SK-N-SH treated with all-trans-retinoic acid at 6 μM for 48 hours (cell line): ENCODE results near the gene SLAIN1.

ENCODE experiments used
- ATAC-seq: fragments of 200-7000 bp; cut with Tn5 transposase; 3 replicates; pipeline ENCODE4 v1.9.1; 2020; ENCODE audit warnings: mild to moderate bottlenecking, moderate library complexity
- ARNTL ChIP-seq: fragments of 450-650 bp; formaldehyde crosslinking; IDR thresholded peaks from 2 replicates; pipeline ENCODE4 v1.5.0; 2020; ENCODE audit warnings: low read depth, mild to moderate bottlenecking, moderate library complexity, borderline replicate concordance
- BACH2 ChIP-seq: fragments of 250-450 bp; sonication (Bioruptor Pico); IDR thresholded peaks from 2 replicates; pipeline ENCODE4 v1.9.0; 2021; ENCODE audit warnings: mild to moderate bottlenecking, borderline replicate concordance
- CSDC2 ChIP-seq: fragments of 250-450 bp; sonication (Bioruptor Pico); IDR thresholded peaks from 2 replicates; pipeline ENCODE4 v1.5.0; 2020; ENCODE audit warnings: mild to moderate bottlenecking, moderate library complexity
- ESRRG ChIP-seq: fragments of 250-450 bp; sonication (Bioruptor Pico); IDR thresholded peaks from 2 replicates; pipeline ENCODE4 v1.6.1; 2021; ENCODE audit warnings: mild to moderate bottlenecking
- GLIS3 ChIP-seq: fragments of 250-450 bp; sonication (Bioruptor Pico); IDR thresholded peaks from 2 replicates; pipeline ENCODE4 v1.5.0; 2020; ENCODE audit warnings: mild to moderate bottlenecking, moderate library complexity
- ISL1 ChIP-seq: fragments of 250-450 bp; sonication (Bioruptor Pico); IDR thresholded peaks from 2 replicates; pipeline ENCODE4 v2.1.2; 2022; ENCODE audit warnings: mild to moderate bottlenecking, moderate library complexity
- OSR1 ChIP-seq: fragments of 250-450 bp; sonication (Bioruptor Pico); IDR thresholded peaks from 2 replicates; pipeline ENCODE4 v1.8.0; 2022; ENCODE audit warnings: moderate library complexity, mild to moderate bottlenecking, inconsistent platforms
- PPARA ChIP-seq: fragments of 250-450 bp; sonication (Bioruptor Pico); IDR thresholded peaks from 2 replicates; pipeline ENCODE4 v1.5.0; 2020; ENCODE audit warnings: mild to moderate bottlenecking, borderline replicate concordance
- RARB ChIP-seq: fragments of 250-450 bp; sonication (Bioruptor Pico); IDR thresholded peaks from 2 replicates; pipeline ENCODE4 v1.8.0; 2021; ENCODE audit warnings: mild to moderate bottlenecking, moderate library complexity
- SNAI2 ChIP-seq: fragments of 250-450 bp; sonication (Bioruptor Pico); IDR thresholded peaks from 2 replicates; pipeline ENCODE4 v1.5.0; 2020; ENCODE audit warnings: mild to moderate bottlenecking, moderate library complexity
- TCF4 ChIP-seq: fragments of 250-450 bp; sonication (Bioruptor Pico); IDR thresholded peaks from 2 replicates; pipeline ENCODE4 v1.8.0; 2021; ENCODE audit warnings: mild to moderate bottlenecking, moderate library complexity, borderline replicate concordance
- TOX ChIP-seq: fragments of 250-450 bp; sonication (Bioruptor Pico); IDR thresholded peaks from 2 replicates; pipeline ENCODE4 v1.8.0; 2021; ENCODE audit warnings: mild to moderate bottlenecking, moderate library complexity, borderline replicate concordance
- ZC3H10 ChIP-seq: fragments of 250-450 bp; sonication (Bioruptor Pico); IDR thresholded peaks from 2 replicates; pipeline ENCODE4 v1.5.1; 2021; ENCODE audit warnings: mild to moderate bottlenecking, moderate library complexity
- ZFP3 ChIP-seq: fragments of 250-450 bp; sonication (Bioruptor Pico); IDR thresholded peaks from 2 replicates; pipeline ENCODE4 v1.5.0; 2020; ENCODE audit warnings: mild to moderate bottlenecking, moderate library complexity
- ZFP30 ChIP-seq: fragments of 450-650 bp; formaldehyde crosslinking; IDR thresholded peaks from 2 replicates; pipeline ENCODE4 v1.5.0; 2022; ENCODE audit warnings: mild to moderate bottlenecking, moderate library complexity
- ZNF565 ChIP-seq: fragments of 450-650 bp; formaldehyde crosslinking; conservative IDR thresholded peaks from 2 replicates; pipeline ENCODE4 v1.5.0; 2020; ENCODE audit warnings: low read depth, mild to moderate bottlenecking, moderate library complexity
- ZNF70 ChIP-seq: fragments of 450-650 bp; formaldehyde crosslinking; IDR thresholded peaks from 2 replicates; pipeline ENCODE4 v1.5.0; 2020; ENCODE audit warnings: mild to moderate bottlenecking, moderate library complexity
- ZNF8 ChIP-seq: fragments of 450-650 bp; formaldehyde crosslinking; IDR thresholded peaks from 2 replicates; pipeline ENCODE4 v1.5.0; 2020; ENCODE audit warnings: mild to moderate bottlenecking, moderate library complexity
- TF ChIP-seq, protein P1 (sequence below): fragments of 250-450 bp; sonication (Bioruptor Pico); IDR thresholded peaks from 2 replicates; pipeline ENCODE4 v1.5.0; 2020; ENCODE audit warnings: mild to moderate bottlenecking, moderate library complexity
- TF ChIP-seq, protein P2 (sequence below): fragments of 250-450 bp; sonication (Bioruptor Pico); IDR thresholded peaks from 2 replicates; pipeline ENCODE4 v1.8.0; 2021; ENCODE audit warnings: low read depth, mild to moderate bottlenecking, moderate library complexity, borderline replicate concordance
- TF ChIP-seq, protein P3 (sequence below): fragments of 250-450 bp; sonication (Bioruptor Pico); IDR thresholded peaks from 2 replicates; pipeline ENCODE4 v1.8.0; 2020; ENCODE audit warnings: mild to moderate bottlenecking, moderate library complexity, borderline replicate concordance
- TF ChIP-seq, protein P4 (sequence below): fragments of 250-450 bp; sonication (Bioruptor Pico); IDR thresholded peaks from 2 replicates; pipeline ENCODE4 v1.5.1; 2020; ENCODE audit warnings: low read depth, mild to moderate bottlenecking, moderate library complexity
- TF ChIP-seq, protein P5 (sequence below): fragments of 250-450 bp; sonication (Bioruptor Pico); IDR thresholded peaks from 2 replicates; pipeline ENCODE4 v1.5.1; 2021; ENCODE audit warnings: mild to moderate bottlenecking, moderate library complexity

Gene SLAIN1

DNA sequence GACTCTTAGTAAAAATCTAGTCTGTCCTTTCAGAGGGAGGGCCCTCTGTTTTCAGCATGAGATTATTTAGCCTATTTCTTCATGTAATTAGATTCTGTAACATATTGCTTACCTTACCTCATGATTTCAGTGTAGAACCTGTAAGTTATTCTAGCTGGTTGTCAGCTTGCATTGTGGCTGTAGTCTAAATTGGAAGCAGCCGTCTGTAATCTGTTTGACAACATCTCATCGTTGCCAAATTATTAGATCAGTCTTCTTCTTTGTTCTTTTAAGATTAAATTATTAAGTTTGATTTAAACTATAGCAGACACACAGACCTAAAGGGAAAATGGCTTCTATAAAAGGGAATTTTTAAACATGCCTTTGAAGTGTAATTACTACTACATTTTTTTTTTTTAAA is 34.8 kb downstream of the SLAIN1 start:
- ATAC-seq = no peak
- no peak for TF ChIP-seq GLIS3
- TF ChIP-seq, protein P1, sequence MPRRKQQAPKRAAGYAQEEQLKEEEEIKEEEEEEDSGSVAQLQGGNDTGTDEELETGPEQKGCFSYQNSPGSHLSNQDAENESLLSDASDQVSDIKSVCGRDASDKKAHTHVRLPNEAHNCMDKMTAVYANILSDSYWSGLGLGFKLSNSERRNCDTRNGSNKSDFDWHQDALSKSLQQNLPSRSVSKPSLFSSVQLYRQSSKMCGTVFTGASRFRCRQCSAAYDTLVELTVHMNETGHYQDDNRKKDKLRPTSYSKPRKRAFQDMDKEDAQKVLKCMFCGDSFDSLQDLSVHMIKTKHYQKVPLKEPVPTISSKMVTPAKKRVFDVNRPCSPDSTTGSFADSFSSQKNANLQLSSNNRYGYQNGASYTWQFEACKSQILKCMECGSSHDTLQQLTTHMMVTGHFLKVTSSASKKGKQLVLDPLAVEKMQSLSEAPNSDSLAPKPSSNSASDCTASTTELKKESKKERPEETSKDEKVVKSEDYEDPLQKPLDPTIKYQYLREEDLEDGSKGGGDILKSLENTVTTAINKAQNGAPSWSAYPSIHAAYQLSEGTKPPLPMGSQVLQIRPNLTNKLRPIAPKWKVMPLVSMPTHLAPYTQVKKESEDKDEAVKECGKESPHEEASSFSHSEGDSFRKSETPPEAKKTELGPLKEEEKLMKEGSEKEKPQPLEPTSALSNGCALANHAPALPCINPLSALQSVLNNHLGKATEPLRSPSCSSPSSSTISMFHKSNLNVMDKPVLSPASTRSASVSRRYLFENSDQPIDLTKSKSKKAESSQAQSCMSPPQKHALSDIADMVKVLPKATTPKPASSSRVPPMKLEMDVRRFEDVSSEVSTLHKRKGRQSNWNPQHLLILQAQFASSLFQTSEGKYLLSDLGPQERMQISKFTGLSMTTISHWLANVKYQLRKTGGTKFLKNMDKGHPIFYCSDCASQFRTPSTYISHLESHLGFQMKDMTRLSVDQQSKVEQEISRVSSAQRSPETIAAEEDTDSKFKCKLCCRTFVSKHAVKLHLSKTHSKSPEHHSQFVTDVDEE (CRISPR knock-in tag) = peak; percentile 17; the same call in 1 of the 2 replicates
- TF ChIP-seq ISL1 (CRISPR knock-in tag) = 0 out of 2 replicates have a peak, but pooled peaks have one; percentile 19
- 0 out of 2 replicates have a peak, but pooled peaks have one; percentile 21 for TF ChIP-seq ZNF8
- peak; percentile 79 for TF ChIP-seq TCF4 (CRISPR knock-in tag)

DNA sequence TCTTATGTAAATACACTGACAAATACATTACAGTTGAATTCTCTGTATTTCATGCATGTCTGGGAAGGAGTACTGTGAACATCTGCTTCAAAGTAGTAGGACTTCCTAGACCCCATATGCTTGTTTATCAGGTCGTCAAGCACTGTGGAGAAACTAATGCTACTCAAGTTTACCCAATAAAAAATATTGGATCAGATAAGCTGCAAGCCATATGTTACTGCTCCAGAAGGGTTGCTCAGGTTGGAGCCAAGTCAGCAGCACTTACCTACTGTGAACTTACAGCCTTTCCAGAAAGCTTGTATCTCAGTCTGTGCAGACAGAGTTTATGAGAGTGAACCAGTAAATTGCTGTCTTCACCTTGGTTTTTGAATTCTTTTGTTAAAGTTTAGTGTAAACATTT is 36.2 kb downstream of the SLAIN1 start:
- ATAC-seq = no peak
- no peak for TF ChIP-seq ESRRG (CRISPR knock-in tag)
- TF ChIP-seq BACH2 (CRISPR knock-in tag) = no peak

DNA sequence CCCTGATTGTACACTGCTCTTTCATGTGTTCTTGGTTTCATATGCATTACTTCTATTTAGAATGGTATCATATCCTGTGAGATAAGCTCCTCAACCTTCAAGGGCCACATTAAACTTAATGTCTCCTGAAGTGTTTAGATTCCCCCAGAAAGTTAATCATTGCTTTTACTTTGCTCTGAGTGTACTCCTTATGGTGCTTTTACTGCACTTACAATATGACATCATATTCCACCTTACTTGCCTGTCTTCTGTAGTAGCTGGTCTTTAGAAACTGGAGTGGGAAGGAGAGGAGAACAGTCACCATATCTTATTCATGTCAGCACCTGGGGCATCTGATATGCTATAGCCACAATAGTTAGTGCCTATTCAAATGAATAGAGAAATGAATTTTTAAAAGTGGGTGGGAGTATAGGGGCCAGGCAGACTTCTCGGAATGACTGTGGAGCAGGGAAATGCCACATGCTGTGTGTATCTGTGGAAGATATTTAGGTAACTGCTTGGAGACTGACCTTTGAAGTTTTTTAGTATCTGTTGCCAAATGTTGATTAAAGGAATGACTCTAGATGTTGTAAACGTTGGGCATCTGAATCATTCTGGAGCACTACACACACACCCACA is 40.2 kb downstream of the SLAIN1 start:
- no peak for ATAC-seq
- TF ChIP-seq ZNF70 (CRISPR knock-in tag) (no peak), SNAI2 (CRISPR knock-in tag) (no peak), ZFP3 (CRISPR knock-in tag) (no peak), RARB (CRISPR knock-in tag) (no peak), CSDC2 (CRISPR knock-in tag) (no peak), PPARA (CRISPR knock-in tag) (no peak), TCF4 (CRISPR knock-in tag) (no peak), ARNTL (no peak), OSR1 (CRISPR knock-in tag) (no peak), TOX (CRISPR knock-in tag) (no peak), ZNF565 (no peak), ZNF8 (no peak)
- TF ChIP-seq, protein P2, sequence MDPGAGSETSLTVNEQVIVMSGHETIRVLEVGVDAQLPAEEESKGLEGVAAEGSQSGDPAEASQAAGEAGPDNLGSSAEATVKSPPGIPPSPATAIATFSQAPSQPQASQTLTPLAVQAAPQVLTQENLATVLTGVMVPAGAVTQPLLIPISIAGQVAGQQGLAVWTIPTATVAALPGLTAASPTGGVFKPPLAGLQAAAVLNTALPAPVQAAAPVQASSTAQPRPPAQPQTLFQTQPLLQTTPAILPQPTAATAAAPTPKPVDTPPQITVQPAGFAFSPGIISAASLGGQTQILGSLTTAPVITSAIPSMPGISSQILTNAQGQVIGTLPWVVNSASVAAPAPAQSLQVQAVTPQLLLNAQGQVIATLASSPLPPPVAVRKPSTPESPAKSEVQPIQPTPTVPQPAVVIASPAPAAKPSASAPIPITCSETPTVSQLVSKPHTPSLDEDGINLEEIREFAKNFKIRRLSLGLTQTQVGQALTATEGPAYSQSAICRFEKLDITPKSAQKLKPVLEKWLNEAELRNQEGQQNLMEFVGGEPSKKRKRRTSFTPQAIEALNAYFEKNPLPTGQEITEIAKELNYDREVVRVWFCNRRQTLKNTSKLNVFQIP = no peak
- TF ChIP-seq, protein P3, sequence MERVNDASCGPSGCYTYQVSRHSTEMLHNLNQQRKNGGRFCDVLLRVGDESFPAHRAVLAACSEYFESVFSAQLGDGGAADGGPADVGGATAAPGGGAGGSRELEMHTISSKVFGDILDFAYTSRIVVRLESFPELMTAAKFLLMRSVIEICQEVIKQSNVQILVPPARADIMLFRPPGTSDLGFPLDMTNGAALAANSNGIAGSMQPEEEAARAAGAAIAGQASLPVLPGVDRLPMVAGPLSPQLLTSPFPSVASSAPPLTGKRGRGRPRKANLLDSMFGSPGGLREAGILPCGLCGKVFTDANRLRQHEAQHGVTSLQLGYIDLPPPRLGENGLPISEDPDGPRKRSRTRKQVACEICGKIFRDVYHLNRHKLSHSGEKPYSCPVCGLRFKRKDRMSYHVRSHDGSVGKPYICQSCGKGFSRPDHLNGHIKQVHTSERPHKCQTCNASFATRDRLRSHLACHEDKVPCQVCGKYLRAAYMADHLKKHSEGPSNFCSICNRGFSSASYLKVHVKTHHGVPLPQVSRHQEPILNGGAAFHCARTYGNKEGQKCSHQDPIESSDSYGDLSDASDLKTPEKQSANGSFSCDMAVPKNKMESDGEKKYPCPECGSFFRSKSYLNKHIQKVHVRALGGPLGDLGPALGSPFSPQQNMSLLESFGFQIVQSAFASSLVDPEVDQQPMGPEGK (CRISPR knock-in tag) = no peak
- TF ChIP-seq, protein P4, sequence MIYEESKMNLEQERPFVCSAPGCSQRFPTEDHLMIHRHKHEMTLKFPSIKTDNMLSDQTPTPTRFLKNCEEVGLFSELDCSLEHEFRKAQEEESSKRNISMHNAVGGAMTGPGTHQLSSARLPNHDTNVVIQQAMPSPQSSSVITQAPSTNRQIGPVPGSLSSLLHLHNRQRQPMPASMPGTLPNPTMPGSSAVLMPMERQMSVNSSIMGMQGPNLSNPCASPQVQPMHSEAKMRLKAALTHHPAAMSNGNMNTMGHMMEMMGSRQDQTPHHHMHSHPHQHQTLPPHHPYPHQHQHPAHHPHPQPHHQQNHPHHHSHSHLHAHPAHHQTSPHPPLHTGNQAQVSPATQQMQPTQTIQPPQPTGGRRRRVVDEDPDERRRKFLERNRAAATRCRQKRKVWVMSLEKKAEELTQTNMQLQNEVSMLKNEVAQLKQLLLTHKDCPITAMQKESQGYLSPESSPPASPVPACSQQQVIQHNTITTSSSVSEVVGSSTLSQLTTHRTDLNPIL (CRISPR knock-in tag) = no peak

DNA sequence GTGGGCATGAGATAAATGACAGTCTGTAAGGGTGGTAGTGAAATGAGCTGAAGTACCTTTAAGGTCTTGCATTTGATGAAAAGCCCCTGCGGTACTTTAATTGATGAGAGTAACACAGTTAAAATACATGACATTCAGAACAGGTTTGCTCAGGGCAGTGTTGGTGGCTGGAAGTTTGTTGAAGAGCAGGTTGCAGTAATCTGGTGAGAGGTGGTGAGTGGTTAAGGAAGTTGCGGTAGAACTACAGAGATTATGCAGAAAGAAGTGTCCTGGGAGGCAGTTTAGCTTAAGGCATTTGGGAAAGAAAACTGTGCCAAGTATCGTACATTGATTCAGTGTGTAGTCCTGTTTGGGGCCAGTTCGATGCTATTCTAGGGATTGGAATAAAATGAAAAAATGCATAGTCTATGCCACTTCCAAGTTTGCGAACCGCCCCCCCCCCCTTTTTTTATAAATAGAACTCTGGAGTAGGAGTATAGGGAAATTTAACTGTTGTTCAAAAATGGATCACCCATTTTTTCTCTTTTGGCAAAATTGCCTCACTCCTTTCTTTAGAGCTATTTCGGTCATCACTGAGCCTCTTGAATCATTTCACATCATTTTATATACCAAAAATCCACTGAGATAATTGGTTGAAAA is 42.7 kb downstream of the SLAIN1 start:
- ATAC-seq = no peak
- TF ChIP-seq ARNTL = no peak
- TF ChIP-seq TOX (CRISPR knock-in tag) = no peak
- no peak for TF ChIP-seq PPARA (CRISPR knock-in tag)
- no peak for TF ChIP-seq ZNF70 (CRISPR knock-in tag)
- TF ChIP-seq, protein P2 = no peak
- TF ChIP-seq GLIS3 = no peak
- TF ChIP-seq, protein P5, sequence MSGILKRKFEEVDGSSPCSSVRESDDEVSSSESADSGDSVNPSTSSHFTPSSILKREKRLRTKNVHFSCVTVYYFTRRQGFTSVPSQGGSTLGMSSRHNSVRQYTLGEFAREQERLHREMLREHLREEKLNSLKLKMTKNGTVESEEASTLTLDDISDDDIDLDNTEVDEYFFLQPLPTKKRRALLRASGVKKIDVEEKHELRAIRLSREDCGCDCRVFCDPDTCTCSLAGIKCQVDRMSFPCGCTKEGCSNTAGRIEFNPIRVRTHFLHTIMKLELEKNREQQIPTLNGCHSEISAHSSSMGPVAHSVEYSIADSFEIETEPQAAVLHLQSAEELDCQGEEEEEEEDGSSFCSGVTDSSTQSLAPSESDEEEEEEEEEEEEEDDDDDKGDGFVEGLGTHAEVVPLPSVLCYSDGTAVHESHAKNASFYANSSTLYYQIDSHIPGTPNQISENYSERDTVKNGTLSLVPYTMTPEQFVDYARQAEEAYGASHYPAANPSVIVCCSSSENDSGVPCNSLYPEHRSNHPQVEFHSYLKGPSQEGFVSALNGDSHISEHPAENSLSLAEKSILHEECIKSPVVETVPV = no peak
- TF ChIP-seq, protein P4 (CRISPR knock-in tag) = no peak
- no peak for TF ChIP-seq OSR1 (CRISPR knock-in tag)
- no peak for TF ChIP-seq ESRRG (CRISPR knock-in tag)
- TF ChIP-seq ZC3H10 (CRISPR knock-in tag) = no peak
- no peak for TF ChIP-seq ZFP30
- no peak for TF ChIP-seq ZFP3 (CRISPR knock-in tag)
